GM13976 (cell line): Measurements from ENCODE around the gene IMMP2L.

Experiments
- DNase-seq: peaks from one replicate; pipeline ENCODE4 v3.0.0; 2012; ENCODE audit warnings: low spot score
- in situ Hi-C: fragments of 300-500 bp; cut with MboI; formaldehyde crosslinking; loops from one replicate; pipeline ENCODE4 v1.12.0; 2022; ENCODE audit warnings: low sequenced_read_pairs, mixed read lengths, inconsistent platforms; ENCODE audit not compliant: unreplicated experiment
- TF ChIP-seq, protein P1 (sequence below): IDR thresholded peaks from 2 replicates; pipeline ENCODE4 v1.5.1; 2012; ENCODE audit warnings: borderline replicate concordance, mild to moderate bottlenecking; ENCODE audit not compliant: insufficient read depth; ENCODE audit errors: extremely low read depth, missing control alignments, control extremely low read depth

Gene IMMP2L

GRCh38 chr7:111525100-111525499 is 37.2 kb downstream of the IMMP2L start:
- no peak for DNase-seq
- TF ChIP-seq, protein P1, sequence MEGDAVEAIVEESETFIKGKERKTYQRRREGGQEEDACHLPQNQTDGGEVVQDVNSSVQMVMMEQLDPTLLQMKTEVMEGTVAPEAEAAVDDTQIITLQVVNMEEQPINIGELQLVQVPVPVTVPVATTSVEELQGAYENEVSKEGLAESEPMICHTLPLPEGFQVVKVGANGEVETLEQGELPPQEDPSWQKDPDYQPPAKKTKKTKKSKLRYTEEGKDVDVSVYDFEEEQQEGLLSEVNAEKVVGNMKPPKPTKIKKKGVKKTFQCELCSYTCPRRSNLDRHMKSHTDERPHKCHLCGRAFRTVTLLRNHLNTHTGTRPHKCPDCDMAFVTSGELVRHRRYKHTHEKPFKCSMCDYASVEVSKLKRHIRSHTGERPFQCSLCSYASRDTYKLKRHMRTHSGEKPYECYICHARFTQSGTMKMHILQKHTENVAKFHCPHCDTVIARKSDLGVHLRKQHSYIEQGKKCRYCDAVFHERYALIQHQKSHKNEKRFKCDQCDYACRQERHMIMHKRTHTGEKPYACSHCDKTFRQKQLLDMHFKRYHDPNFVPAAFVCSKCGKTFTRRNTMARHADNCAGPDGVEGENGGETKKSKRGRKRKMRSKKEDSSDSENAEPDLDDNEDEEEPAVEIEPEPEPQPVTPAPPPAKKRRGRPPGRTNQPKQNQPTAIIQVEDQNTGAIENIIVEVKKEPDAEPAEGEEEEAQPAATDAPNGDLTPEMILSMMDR, result no peak
- in situ Hi-C loops, result no loop called here

DNA sequence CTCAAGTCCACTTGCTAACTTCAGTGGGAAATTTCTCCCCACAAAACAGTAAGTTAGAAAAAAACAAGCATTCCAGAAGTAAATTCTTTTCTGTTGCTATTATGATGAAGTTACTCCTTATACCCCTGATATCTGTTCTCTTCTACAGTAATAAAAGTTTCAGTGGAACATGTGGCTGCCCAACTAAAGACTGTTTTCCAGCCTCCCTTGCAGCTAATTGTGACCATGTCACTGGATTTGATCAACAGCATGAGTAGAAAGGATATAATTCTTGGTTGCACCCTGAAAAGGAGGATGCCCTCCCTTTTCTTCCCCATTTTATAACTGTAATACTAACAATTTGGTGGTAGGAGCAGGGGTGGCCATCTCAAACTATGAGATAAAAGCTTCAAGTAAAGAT is 40.6 kb downstream of the IMMP2L start:
- in situ Hi-C loops, result no loop called here
- TF ChIP-seq, protein P1, result no peak
- no peak for DNase-seq

DNA sequence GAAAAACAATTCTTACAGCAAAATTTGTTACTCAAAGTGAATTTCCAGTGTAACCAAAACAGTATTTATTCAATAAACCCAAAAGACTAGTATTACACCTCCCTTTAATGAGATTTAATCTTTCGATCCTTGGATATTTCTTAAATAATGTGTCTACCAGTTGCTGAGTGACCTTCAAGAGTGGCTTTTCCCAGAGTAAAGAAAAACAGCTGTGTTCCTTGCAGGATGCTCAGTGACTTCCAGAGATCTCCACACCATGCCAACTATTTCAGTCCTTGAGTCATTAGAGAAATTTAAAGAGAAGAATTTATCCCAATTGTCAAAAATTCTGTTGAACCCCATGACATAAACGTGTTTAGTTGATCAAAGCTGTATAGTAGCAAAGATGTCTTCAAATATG is 44.0 kb downstream of the IMMP2L start:
- in situ Hi-C loops, result no loop called here
- DNase-seq, result no peak
- TF ChIP-seq, protein P1, result no peak

DNA sequence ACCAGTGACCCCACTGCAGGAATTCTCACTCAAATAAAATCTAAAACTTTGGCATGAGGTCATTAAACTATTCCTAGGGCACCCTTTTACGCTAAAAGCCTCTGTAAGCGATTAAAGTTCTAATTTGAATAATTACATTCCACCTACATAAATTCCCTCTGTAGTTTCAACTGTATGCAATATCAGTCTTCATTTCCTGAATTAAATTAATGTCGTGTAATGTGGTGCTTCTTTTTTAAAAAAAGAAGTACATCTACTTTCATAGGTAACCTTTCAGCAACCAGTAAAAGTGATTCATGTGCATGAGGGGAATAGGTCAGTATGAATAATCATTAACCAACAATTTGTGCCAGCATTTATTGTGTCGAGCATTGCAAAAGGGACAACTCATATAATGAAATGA is 44.7 kb downstream of the IMMP2L start:
- TF ChIP-seq, protein P1, result no peak
- DNase-seq, result no peak
- in situ Hi-C loops, result no loop called here

DNA sequence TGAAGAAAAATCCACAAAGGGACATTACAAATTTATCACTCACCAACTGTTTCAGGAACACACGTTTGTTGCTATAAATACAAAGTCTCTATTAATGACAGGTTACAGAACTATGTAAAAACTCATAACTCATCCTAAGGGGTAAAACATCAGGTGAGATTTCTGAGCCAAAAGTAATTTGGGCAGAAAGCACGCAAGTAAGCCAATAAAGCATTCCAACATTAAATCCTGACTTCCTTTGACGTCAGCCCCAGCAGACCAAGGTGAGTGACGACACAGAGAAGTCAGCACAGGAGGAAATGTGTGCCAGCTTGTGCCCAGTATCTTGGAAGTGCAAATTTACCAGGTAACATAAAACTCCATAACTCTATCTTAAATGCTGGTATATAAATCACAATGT is 45.7 kb downstream of the IMMP2L start:
- in situ Hi-C loops, result no loop called here
- TF ChIP-seq, protein P1, result no peak
- DNase-seq, result no peak

- TF ChIP-seq, protein P1, result no peak
- in situ Hi-C loops, result no loop called here
- no peak for DNase-seq
Measured at GRCh38 chr7:111513566-111513965, 48.7 kb downstream of the IMMP2L start.

- TF ChIP-seq, protein P1, result no peak
- DNase-seq, result no peak
- in situ Hi-C loops, result no loop called here
Measured at GRCh38 chr7:111511845-111512244, 50.4 kb downstream of the IMMP2L start.
